Peyer's patch (tissue), 4 donors: ENCODE measurements around the gene TGFBR2.

Experiments used
- CTCF ChIP-seq, 6 experiments: fragments of 450-650 bp in 4 of 6; fragments of 200-600 bp in 2 of 6; sonication (generic) in 1 of 6; IDR thresholded peaks; one replicate each; pipeline ENCODE4 v1.5.1; 2017 to 2019; ENCODE audit warnings: antibody characterized with exemption in 6 of 6, mild to moderate bottlenecking in 3 of 6, moderate library complexity in 1 of 6
- POLR2A ChIP-seq, 2 donors: fragments of 450-650 bp; IDR thresholded peaks; one replicate each; pipeline ENCODE4 v1.5.1; 2017; ENCODE audit warnings: antibody characterized with exemption in 2 of 2, mild to moderate bottlenecking in 2 of 2, moderate library complexity in 2 of 2

- TF ChIP-seq CTCF (IDR thresholded peaks at IDR 0.05) (no peak), POLR2A (IDR thresholded peaks at IDR 0.05) (no peak)
These were observed 7.5 kb upstream of the TGFBR2 start for GRCh38 chr3:30598668-30599545.
